HEK293T (cell line): Measurements from ENCODE around the gene NTN3.

ENCODE experiments used
- CTCF ChIA-PET: fragments of 350-600 bp; formaldehyde crosslinking; extraction: SDS; loops from one replicate; lab custom pipeline; 2021; ENCODE audit warnings: antibody characterized with exemption, inconsistent platforms; lab: Yijun Ruan, JAX
- POLR2A ChIA-PET: fragments of 350-600 bp; formaldehyde crosslinking; extraction: SDS; loops from one replicate; lab custom pipeline; 2020; ENCODE audit warnings: antibody characterized with exemption, inconsistent platforms; lab: Yijun Ruan, JAX
- DNase-seq: peaks from one replicate; pipeline ENCODE4 v3.0.0; 2012; ENCODE audit warnings: mixed read lengths; ENCODE audit errors: extremely low spot score
- ARNT ChIP-seq: fragments of 450-650 bp; IDR thresholded peaks from 2 replicates; pipeline ENCODE4 v1.6.1; 2017; ENCODE audit warnings: mild to moderate bottlenecking
- BHLHE40 ChIP-seq: fragments of 450-650 bp; IDR thresholded peaks from 2 replicates; pipeline ENCODE4 v1.6.1; 2016; ENCODE audit warnings: mild to moderate bottlenecking, moderate library complexity, borderline replicate concordance
- CTBP1 ChIP-seq: fragments of 450-650 bp; IDR thresholded peaks from 2 replicates; pipeline ENCODE4 v1.6.1; 2016; ENCODE audit warnings: borderline replicate concordance
- ELF4 ChIP-seq: fragments of 450-650 bp; IDR thresholded peaks from 2 replicates; pipeline ENCODE4 v1.6.1; 2017; ENCODE audit warnings: antibody characterized with exemption
- FOXA1 ChIP-seq: fragments of 450-650 bp; IDR thresholded peaks from 2 replicates; pipeline ENCODE4 v1.6.1; 2016; ENCODE audit warnings: mild to moderate bottlenecking
- FOXK2 ChIP-seq: fragments of 450-650 bp; IDR thresholded peaks from 2 replicates; pipeline ENCODE4 v1.6.1; 2016; ENCODE audit warnings: mild to moderate bottlenecking
- FOXM1 ChIP-seq: fragments of 450-650 bp; IDR thresholded peaks from 2 replicates; pipeline ENCODE4 v1.6.1; 2017; ENCODE audit warnings: mild to moderate bottlenecking, borderline replicate concordance
- HDGF ChIP-seq: fragments of 450-650 bp; IDR thresholded peaks from 2 replicates; pipeline ENCODE4 v1.6.1; 2017; ENCODE audit warnings: antibody characterized with exemption, borderline replicate concordance
- L3MBTL2 ChIP-seq: fragments of 450-650 bp; conservative IDR thresholded peaks from 2 replicates; pipeline ENCODE4 v1.6.1; 2016; ENCODE audit warnings: mild to moderate bottlenecking
- LEF1 ChIP-seq: fragments of 450-650 bp; IDR thresholded peaks from 2 replicates; pipeline ENCODE4 v1.6.1; 2017; ENCODE audit warnings: mild to moderate bottlenecking, borderline replicate concordance
- NFRKB ChIP-seq: fragments of 450-650 bp; IDR thresholded peaks from 2 replicates; pipeline ENCODE4 v1.6.1; 2016; ENCODE audit warnings: mild to moderate bottlenecking, moderate library complexity
- PKNOX1 ChIP-seq: fragments of 450-650 bp; IDR thresholded peaks from 2 replicates; pipeline ENCODE4 v1.6.1; 2016
- SP1 ChIP-seq: fragments of 450-650 bp; IDR thresholded peaks from 2 replicates; pipeline ENCODE4 v1.6.1; 2017
- SUZ12 ChIP-seq: fragments of 450-650 bp; IDR thresholded peaks from 2 replicates; pipeline ENCODE4 v1.6.1; 2016; ENCODE audit warnings: mild to moderate bottlenecking
- TARDBP ChIP-seq: fragments of 450-650 bp; IDR thresholded peaks from 2 replicates; pipeline ENCODE4 v1.6.1; 2016
- ZNF384 ChIP-seq: fragments of 450-650 bp; IDR thresholded peaks from 2 replicates; pipeline ENCODE4 v1.6.1; 2016

The NTN3 gene

GRCh38 chr16:2511996-2512734 lies 41.1 kb downstream of the NTN3 start:
- CTCF ChIA-PET: interaction anchor here (0.6 kb wide), 1 partner anchor 415 kb away, joined by 3 read pairs; no protein-coding TSS in a partner anchor
- no peak for DNase-seq
- TF ChIP-seq TARDBP (no peak), FOXK2 (no peak), CTBP1 (no peak), L3MBTL2 (no peak), BHLHE40 (no peak), SP1 (no peak), FOXM1 (no peak), HDGF (no peak), LEF1 (no peak), ARNT (no peak), PKNOX1 (no peak), ZNF384 (no peak)
- POLR2A ChIA-PET: interaction anchor here (0.6 to 1.3 kb wide), 2 partner anchors 11 to 25 kb away, joined by 3 to 5 read pairs; partner anchors contain the start of gene PDPK1

- TF ChIP-seq FOXA1: no peak
- TF ChIP-seq SP1: no peak
- TF ChIP-seq CTBP1: no peak
- no peak for TF ChIP-seq ARNT
- TF ChIP-seq FOXK2: no peak
- TF ChIP-seq ZNF384: no peak
- no peak for TF ChIP-seq L3MBTL2
- TF ChIP-seq FOXM1: no peak
- TF ChIP-seq NFRKB: no peak
- TF ChIP-seq TARDBP: no peak
- no peak for TF ChIP-seq HDGF
- no peak for TF ChIP-seq BHLHE40
- no peak for TF ChIP-seq LEF1
- no peak for TF ChIP-seq SUZ12
- TF ChIP-seq ELF4: no peak
- no peak for TF ChIP-seq PKNOX1
- CTCF ChIA-PET: interaction anchor here (0.6 to 1.0 kb wide), 2 partner anchors 12 to 414 kb away, joined by 3 read pairs; no protein-coding TSS in a partner anchor
- POLR2A ChIA-PET: interaction anchor here (0.6 to 2.3 kb wide), 6 partner anchors 8 to 53 kb away, joined by 3 to 6 read pairs (median 4); partner anchors contain the start of genes PDPK1, TBC1D24 and TEDC2
- no peak for DNase-seq
Measured at GRCh38 chr16:2512735-2513404, 41.8 kb downstream of the NTN3 start.

GRCh38 chr16:2513405-2514332 lies 42.6 kb downstream of the NTN3 start, which contains the start of gene ATP6V0C:
Gene ATP6V0C, plus strand, starts transcription at chr16:2513952. Its CDS starts 152 bp downstream, at chr16:2514104.
- ChIA-PET CTCF (interaction anchor here (1.0 kb wide), 1 partner anchor 13 kb away, joined by 3 read pairs; no protein-coding TSS in a partner anchor), POLR2A (interaction anchor here (0.9 to 2.3 kb wide), 7 partner anchors 9 to 54 kb away, joined by 3 to 6 read pairs (median 4); partner anchors contain the start of genes CEMP1, TBC1D24 and TEDC2)

More at GRCh38 chr16:2513405-2514332, 42.6 kb downstream of the NTN3 start, which contains the start of gene ATP6V0C:
- TF ChIP-seq CTBP1 (no peak), FOXK2 (no peak), BHLHE40 (no peak), ELF4 (no peak), FOXM1 (peak; percentile 25; the same call in 1 of the 2 replicates), L3MBTL2 (0 out of 2 replicates have a peak, but pooled peaks have one; percentile 47), LEF1 (no peak), PKNOX1 (no peak), FOXA1 (no peak), NFRKB (no peak), TARDBP (no peak), HDGF (no peak), SP1 (no peak), ARNT (peak; percentile 77), ZNF384 (no peak), SUZ12 (no peak)
- DNase-seq: peak; percentile 93
